HepG2 (cell line): Measurements from ENCODE around the gene ZNF527. TPM values are rescaled to one million over a fixed set of nuclear protein-coding genes. Genes with fewer than 3 reads are reported as not detected.

Experiments used
- ATAC-seq: fragments of 200-7000 bp; cut with Tn5 transposase; 3 replicates; pipeline ENCODE4 v1.9.1; 2020; ENCODE audit warnings: mild to moderate bottlenecking, moderate library complexity
- BruUV-seq: library from RNA; stranded (reverse); fragments of 400-500 nt; replicated peaks from 2 replicates; lab custom pipeline; 2021; lab: Mats Ljungman, UMichigan
- CTCF ChIA-PET: fragments of 300-600 bp; formaldehyde crosslinking; extraction: SDS; loops from one replicate; lab custom pipeline; 2021; ENCODE audit warnings: low total read pairs, inconsistent platforms, low intra/inter-chr PET ratio; lab: Yijun Ruan, JAX
- POLR2A ChIA-PET: fragments of 350-600 bp; sonication (Branson Sonifier 250); formaldehyde crosslinking; loops from one replicate; lab custom pipeline; 2020; ENCODE audit warnings: antibody characterized with exemption, inconsistent platforms; lab: Yijun Ruan, JAX
- DNase-seq: peaks from one replicate; pipeline ENCODE4 v3.0.0-alpha.2; 2015; ENCODE audit warnings: low spot score
- FAIRE-seq: peaks from 3 replicates; lab custom pipeline; 2011; peaks lifted over from hg19 to GRCh38; lab: Jason Lieb, UNC
- H2AFZ ChIP-seq: one replicate; pipeline ENCODE4 v1.6.1; 2011; ENCODE audit warnings: low read length, inconsistent platforms
- H3K27ac ChIP-seq: fragments of 300-600 bp; 3 replicates; pipeline ENCODE4 v1.8.0; 2011; ENCODE audit warnings: mixed run types, mild to moderate bottlenecking, mixed read lengths, low read length, inconsistent platforms; ENCODE audit not compliant: insufficient read depth; ENCODE audit errors: extremely low read length
- H3K27me3 ChIP-seq, 2 experiments: fragments of 200-600 bp in 1 of 2; 2 replicates in 1 of 2; 3 replicates in 1 of 2; pipeline versions ENCODE4 v1.6.0 to v1.8.0; 2011; ENCODE audit warnings: low read length in 2 of 2, mild to moderate bottlenecking in 2 of 2, moderate library complexity in 2 of 2, inconsistent platforms in 1 of 2; ENCODE audit not compliant: insufficient read depth in 2 of 2, control insufficient read depth in 1 of 2
- H3K36me3 ChIP-seq, 2 experiments: fragments of 200-600 bp in 1 of 2; replicated peaks in 1 of 2; 2 replicates in 1 of 2; 3 replicates in 1 of 2; pipeline versions ENCODE4 v1.5.1 to v1.8.0; 2011; ENCODE audit warnings: low read length in 2 of 2, inconsistent platforms in 1 of 2; ENCODE audit not compliant: insufficient read depth in 2 of 2, control insufficient read depth in 1 of 2
- H3K4me1 ChIP-seq: 2 replicates; pipeline ENCODE4 v1.5.1; 2012; ENCODE audit warnings: low read length, inconsistent platforms; ENCODE audit not compliant: insufficient read depth
- H3K4me2 ChIP-seq: 2 replicates; pipeline ENCODE4 v1.6.0; 2011; ENCODE audit warnings: low read depth, low read length, inconsistent platforms
- H3K4me3 ChIP-seq, 3 experiments: fragments of 200-600 bp in 1 of 3; sonication (generic), shearing (Covaris generic) in 1 of 3; replicated peaks in 1 of 3; 2 replicates each; pipeline ENCODE4 v1.5.1; 2011 to 2016; ENCODE audit warnings: low read length in 3 of 3, inconsistent platforms in 2 of 3, low read depth in 2 of 3, mild to moderate bottlenecking in 2 of 3, control low read depth in 1 of 3, mixed read lengths in 1 of 3; ENCODE audit not compliant: insufficient read depth in 1 of 3
- H3K79me2 ChIP-seq: one replicate; pipeline ENCODE4 v1.6.1; 2011; ENCODE audit warnings: low read length, inconsistent platforms; ENCODE audit not compliant: insufficient read depth
- H3K9ac ChIP-seq: 2 replicates; pipeline ENCODE4 v1.6.0; 2011; ENCODE audit warnings: mild to moderate bottlenecking, low read depth, low read length, inconsistent platforms; ENCODE audit not compliant: insufficient read depth
- H3K9me3 ChIP-seq: 2 replicates; pipeline ENCODE4 v1.5.1; 2012; ENCODE audit warnings: mild to moderate bottlenecking, low read length
- H4K20me1 ChIP-seq: 2 replicates; pipeline ENCODE4 v1.6.0; 2011; ENCODE audit warnings: inconsistent platforms, mild to moderate bottlenecking, low read length, moderate library complexity; ENCODE audit not compliant: insufficient read depth
- GPBP1L1 ChIP-seq: sonication (generic); formaldehyde crosslinking; IDR thresholded peaks from 2 replicates; pipeline ENCODE4 v1.5.0; 2020; ENCODE audit warnings: mild to moderate bottlenecking, missing genetic modification reagents
- ZNF274 ChIP-seq: sonication (generic); formaldehyde crosslinking; IDR thresholded peaks from 2 replicates; pipeline ENCODE4 v1.5.1; 2020; ENCODE audit warnings: mild to moderate bottlenecking, missing genetic modification reagents
- WGBS: methylation state at CpG from one replicate; pipeline ENCODE4 v1.1.6; 2017; ENCODE audit warnings: low lambda C conversion rate; 5-methylcytosine and 5-hydroxymethylcytosine counted together
- in situ Hi-C: cut with HindIII; loops from 2 replicates; pipeline ENCODE4 v1.10.0; 2017; ENCODE audit warnings: low pct_unique_long_range_greater_than_20kb; ENCODE audit not compliant: extremely low pct_ligation_motif_present
- intact Hi-C: fragments of 100-400 bp; cut with micrococcal nuclease; formaldehyde crosslinking; loops from one replicate; pipeline ENCODE4 v1.10.0; 2022; ENCODE audit not compliant: unreplicated experiment
- polyA plus RNA-seq, 8 experiments: library from polyadenylated mRNA; depleted of rRNA in 3 of 8; stranded (reverse) in 7 of 8; unstranded in 1 of 8; fragments of >200 nt; fragmentation: Illumina TruSeq in 4 of 8; extraction: Trizol in 4 of 8; gene quantifications; 2 replicates each; pipeline versions ENCODE4 v1.2.1 to v1.2.3, GENCODE V29; 2011 to 2016; ENCODE audit warnings: low read depth in 4 of 8, missing spikeins in 1 of 8, mixed read lengths in 1 of 8; ENCODE audit not compliant: insufficient read depth in 1 of 8
- total RNA-seq, 5 experiments: library from RNA; depleted of rRNA; stranded (reverse); fragments of >200 nt; fragmentation: Illumina TruSeq; extraction: Trizol; gene quantifications; 2 replicates each; pipeline ENCODE4 v1.2.3, GENCODE V29; 2016; ENCODE audit warnings: low read depth in 1 of 5

ZNF527 gene
- total and polyA plus RNA-seq, 2 of the 13 experiments (the other 11 are each of a cell fraction or from before 2014, with no cell fraction given), result 1.0 to 3.5 TPM

GRCh38 chr19:37413313-37414084 is 42.6 kb downstream of the ZNF527 start:
- FAIRE-seq (no peak), ATAC-seq (no peak), DNase-seq (no peak)
- H3K36me3 ChIP-seq, result peaks cover 1 to 3% of the 10 kb centered on the region in 2 experiments; a peak in 3 of 5 replicates
- TSS peak; percentile 37 for BruUV-seq
- H3K9me3 ChIP-seq, result peaks cover 92% of the 10 kb centered on the region
- no peaks in the 10 kb centered on the region for H3K27me3 ChIP-seq
- POLR2A ChIA-PET, result no interaction called here
- H3K4me1 ChIP-seq, result no peaks in the 10 kb centered on the region
- no peak overlapping the region for H3K9ac ChIP-seq
- no peaks in the 10 kb centered on the region for H4K20me1 ChIP-seq
- H2AFZ ChIP-seq, result no peak overlapping the region
- CTCF ChIA-PET, result no interaction called here
- in situ Hi-C loops, result no loop called here
- peak; percentile 10; the same call in 1 of the 2 replicates for TF ChIP-seq ZNF274 (CRISPR knock-in tag)
- no peak for TF ChIP-seq GPBP1L1 (CRISPR knock-in tag)
- intact Hi-C loops, result no loop called here
- H3K79me2 ChIP-seq, result no peaks in the 10 kb centered on the region
- H3K4me3 ChIP-seq, result no peak overlapping the region
- H3K4me2 ChIP-seq, result no peak overlapping the region
- H3K27ac ChIP-seq, result no peak overlapping the region
- WGBS, result 79% methylated on average over 1 of the region's 1 CpG

Other genes starting within 250 kb of the ZNF527 start
- 7.1 and 14.0 TPM in 2 replicates for gene ZNF585A, start 198.4 kb upstream of the ZNF527 start, total RNA-seq (2016; rRNA removed; fragmentation: Illumina TruSeq; extraction: Trizol)
- gene ZNF585A, start 198.4 kb upstream of the ZNF527 start, polyA plus RNA-seq (2011; rRNA removed), result 8.5 and 9.3 TPM in 2 replicates
- gene ZNF585B, start 160.6 kb upstream of the ZNF527 start, total RNA-seq (2016; rRNA removed; fragmentation: Illumina TruSeq; extraction: Trizol), result 4.4 and 7.5 TPM in 2 replicates
- 6.0 and 6.7 TPM in 2 replicates for gene ZNF585B, start 160.6 kb upstream of the ZNF527 start, polyA plus RNA-seq (2011; rRNA removed)
- 3.7 and 4.1 TPM in 2 replicates for gene ZNF383, start 152.9 kb upstream of the ZNF527 start, total RNA-seq (2016; rRNA removed; fragmentation: Illumina TruSeq; extraction: Trizol)
- 2.6 and 3.4 TPM in 2 replicates for gene ZNF383, start 152.9 kb upstream of the ZNF527 start, polyA plus RNA-seq (2011; rRNA removed)
- 5.7 and 7.0 TPM in 2 replicates for gene ZNF569, start 96.3 kb downstream of the ZNF527 start, total RNA-seq (2016; rRNA removed; fragmentation: Illumina TruSeq; extraction: Trizol)
- 1.2 and 1.4 TPM in 2 replicates for gene ZNF569, start 96.3 kb downstream of the ZNF527 start, polyA plus RNA-seq (2011; rRNA removed)
- 4.4 and 6.0 TPM in 2 replicates for gene ZNF570, start 98.3 kb downstream of the ZNF527 start, total RNA-seq (2016; rRNA removed; fragmentation: Illumina TruSeq; extraction: Trizol)
- 1.0 and 1.4 TPM in 2 replicates for gene ZNF570, start 98.3 kb downstream of the ZNF527 start, polyA plus RNA-seq (2011; rRNA removed)
- 0.20 and 0.35 TPM in 2 replicates for gene ZNF793, start 135.8 kb downstream of the ZNF527 start, total RNA-seq (2016; rRNA removed; fragmentation: Illumina TruSeq; extraction: Trizol)
- gene ZNF793, start 135.8 kb downstream of the ZNF527 start, polyA plus RNA-seq (2011; rRNA removed), result 0.13 and 0.14 TPM in 2 replicates
- gene ZNF571, start 223.7 kb downstream of the ZNF527 start, total RNA-seq (2016; rRNA removed; fragmentation: Illumina TruSeq; extraction: Trizol), result 1.9 and 4.0 TPM in 2 replicates
- gene ZNF571, start 223.7 kb downstream of the ZNF527 start, polyA plus RNA-seq (2011; rRNA removed), result 1.3 and 1.6 TPM in 2 replicates
- gene ZNF540, start 223.8 kb downstream of the ZNF527 start, total RNA-seq (2016; rRNA removed; fragmentation: Illumina TruSeq; extraction: Trizol), result 0.21 and 0.40 TPM in 2 replicates
- 0.21 and 0.47 TPM in 2 replicates for gene ZNF540, start 223.8 kb downstream of the ZNF527 start, polyA plus RNA-seq (2011; rRNA removed)